HG03064 (cell line): ENCODE results near the gene PAK5.
"Not testable (repeated sequence)": the region's sequence is repeated elsewhere in the genome, so short reads cannot be mapped to it uniquely, and the experiment has no call there.

ENCODE experiments used
- ATAC-seq: cut with Tn5 transposase; IDR thresholded peaks from one replicate; pipeline ENCODE4 v1.9.1; 2021; ENCODE audit warnings: low read depth; ENCODE audit not compliant: unreplicated experiment

The PAK5 gene

GRCh38 chr20:9689041-9689440 is 149.8 kb downstream of the PAK5 start:
- ATAC-seq: no peak

GRCh38 chr20:9686866-9687265 is 152.0 kb downstream of the PAK5 start:
- ATAC-seq: no peak

GRCh38 chr20:9686455-9686854 is 152.4 kb downstream of the PAK5 start:
- ATAC-seq: no peak

- ATAC-seq: no peak
Observed at GRCh38 chr20:9686001-9686400, 152.9 kb downstream of the PAK5 start.

GRCh38 chr20:9685011-9685410 is 153.9 kb downstream of the PAK5 start:
- no peak for ATAC-seq

GRCh38 chr20:9677100-9677623 is 161.7 kb downstream of the PAK5 start:
- no peak for ATAC-seq

GRCh38 chr20:9672981-9673380 is 165.9 kb downstream of the PAK5 start:
- no peak for ATAC-seq

- ATAC-seq: no peak
Observed at GRCh38 chr20:9672027-9672426, 166.8 kb downstream of the PAK5 start.

- ATAC-seq: no peak
Observed at GRCh38 chr20:9668381-9668780, 170.5 kb downstream of the PAK5 start.

GRCh38 chr20:9663423-9663822 is 175.5 kb downstream of the PAK5 start:
- no peak for ATAC-seq

GRCh38 chr20:9660236-9660868 is 178.5 kb downstream of the PAK5 start:
- no peak for ATAC-seq

- no peak for ATAC-seq
Observed at GRCh38 chr20:9647741-9648140, 191.1 kb downstream of the PAK5 start.

GRCh38 chr20:9646375-9646774 is 192.5 kb downstream of the PAK5 start:
- no peak for ATAC-seq

- no peak for ATAC-seq
Observed at GRCh38 chr20:9642882-9643281, 196.0 kb downstream of the PAK5 start.

GRCh38 chr20:9641499-9642000 is 197.3 kb downstream of the PAK5 start:
- not testable (repeated sequence) for ATAC-seq

- no peak for ATAC-seq
Observed at GRCh38 chr20:9637889-9638288, 201.0 kb downstream of the PAK5 start.

GRCh38 chr20:9635750-9636149 is 203.1 kb downstream of the PAK5 start:
- no peak for ATAC-seq

- ATAC-seq: no peak
Observed at GRCh38 chr20:9634327-9634726, 204.5 kb downstream of the PAK5 start.

- ATAC-seq: no peak
Observed at GRCh38 chr20:9632991-9633390, 205.9 kb downstream of the PAK5 start.

- no peak for ATAC-seq
Observed at GRCh38 chr20:9632265-9632664, 206.6 kb downstream of the PAK5 start.

- ATAC-seq: no peak
Observed at GRCh38 chr20:9630554-9630953, 208.3 kb downstream of the PAK5 start.

- ATAC-seq: no peak
Observed at GRCh38 chr20:9629831-9630230, 209.0 kb downstream of the PAK5 start.

GRCh38 chr20:9628589-9628988 is 210.3 kb downstream of the PAK5 start:
- no peak for ATAC-seq
